ENCODE measurements around the gene TOMM7. TPM values are rescaled to one million over a fixed set of nuclear protein-coding genes. Genes with fewer than 3 reads are reported as not detected.
A peak's percentile ranks its signal among the peaks of the same experiment; 100 is the strongest.

TOMM7 gene
- total RNA-seq, 4 donors from 2014 or later, result 141 to 303 (median 267) TPM

DNA sequence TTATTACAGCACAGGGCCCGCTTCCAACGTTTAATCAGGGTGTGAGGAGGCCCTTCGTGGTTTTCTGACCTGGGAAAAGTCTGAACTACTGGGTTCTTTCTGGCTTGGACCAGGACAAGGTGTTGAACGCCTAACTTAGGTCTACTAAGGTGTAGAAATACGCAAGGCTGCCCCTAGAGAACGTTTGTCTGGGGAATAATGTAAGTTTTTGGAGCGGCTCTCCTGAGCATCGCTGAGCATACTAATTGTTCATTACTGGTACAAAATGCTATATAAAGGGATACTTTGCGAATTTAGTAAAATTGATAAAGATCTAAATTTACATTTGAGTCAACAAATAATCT, 32.4 kb upstream of the TOMM7 start:
- no peaks in the 10 kb centered on the region for H3K27me3 ChIP-seq
- H3K4me3 ChIP-seq, result peak overlapping the region; percentile 64 to 86 (median 81)
- WGBS, result 51% methylated on average over 9 of the region's 9 CpGs
- DNase-seq (ENCODE audit: extremely low spot score), result no peak
- H3K4me1 ChIP-seq, result peaks cover 35 to 63% (median 58%) of the 10 kb centered on the region in 4 donors
- no peaks in the 10 kb centered on the region for H3K9me3 ChIP-seq
- H3K27ac ChIP-seq (replicated peaks in 1 of 4), result peak overlapping the region; percentile 89 to 98 (median 98)
- peaks cover 0 to 32% (median 8%) of the 10 kb centered on the region in 4 donors for H3K36me3 ChIP-seq
- intact Hi-C loops (cut with DNase I), result loop anchor here (10.0 kb wide), 1 partner anchor 290 kb away; no protein-coding TSS in a partner anchor
- TF ChIP-seq POLR2A (IDR thresholded peaks at IDR 0.05; ENCODE audit: low read depth) (no peak), EP300 (IDR thresholded peaks at IDR 0.05) (no peak), POLR2AphosphoS5 (IDR thresholded peaks at IDR 0.05) (no peak)
- TF ChIP-seq, protein P1, sequence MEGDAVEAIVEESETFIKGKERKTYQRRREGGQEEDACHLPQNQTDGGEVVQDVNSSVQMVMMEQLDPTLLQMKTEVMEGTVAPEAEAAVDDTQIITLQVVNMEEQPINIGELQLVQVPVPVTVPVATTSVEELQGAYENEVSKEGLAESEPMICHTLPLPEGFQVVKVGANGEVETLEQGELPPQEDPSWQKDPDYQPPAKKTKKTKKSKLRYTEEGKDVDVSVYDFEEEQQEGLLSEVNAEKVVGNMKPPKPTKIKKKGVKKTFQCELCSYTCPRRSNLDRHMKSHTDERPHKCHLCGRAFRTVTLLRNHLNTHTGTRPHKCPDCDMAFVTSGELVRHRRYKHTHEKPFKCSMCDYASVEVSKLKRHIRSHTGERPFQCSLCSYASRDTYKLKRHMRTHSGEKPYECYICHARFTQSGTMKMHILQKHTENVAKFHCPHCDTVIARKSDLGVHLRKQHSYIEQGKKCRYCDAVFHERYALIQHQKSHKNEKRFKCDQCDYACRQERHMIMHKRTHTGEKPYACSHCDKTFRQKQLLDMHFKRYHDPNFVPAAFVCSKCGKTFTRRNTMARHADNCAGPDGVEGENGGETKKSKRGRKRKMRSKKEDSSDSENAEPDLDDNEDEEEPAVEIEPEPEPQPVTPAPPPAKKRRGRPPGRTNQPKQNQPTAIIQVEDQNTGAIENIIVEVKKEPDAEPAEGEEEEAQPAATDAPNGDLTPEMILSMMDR (IDR thresholded peaks at IDR 0.05), result no peak

DNA sequence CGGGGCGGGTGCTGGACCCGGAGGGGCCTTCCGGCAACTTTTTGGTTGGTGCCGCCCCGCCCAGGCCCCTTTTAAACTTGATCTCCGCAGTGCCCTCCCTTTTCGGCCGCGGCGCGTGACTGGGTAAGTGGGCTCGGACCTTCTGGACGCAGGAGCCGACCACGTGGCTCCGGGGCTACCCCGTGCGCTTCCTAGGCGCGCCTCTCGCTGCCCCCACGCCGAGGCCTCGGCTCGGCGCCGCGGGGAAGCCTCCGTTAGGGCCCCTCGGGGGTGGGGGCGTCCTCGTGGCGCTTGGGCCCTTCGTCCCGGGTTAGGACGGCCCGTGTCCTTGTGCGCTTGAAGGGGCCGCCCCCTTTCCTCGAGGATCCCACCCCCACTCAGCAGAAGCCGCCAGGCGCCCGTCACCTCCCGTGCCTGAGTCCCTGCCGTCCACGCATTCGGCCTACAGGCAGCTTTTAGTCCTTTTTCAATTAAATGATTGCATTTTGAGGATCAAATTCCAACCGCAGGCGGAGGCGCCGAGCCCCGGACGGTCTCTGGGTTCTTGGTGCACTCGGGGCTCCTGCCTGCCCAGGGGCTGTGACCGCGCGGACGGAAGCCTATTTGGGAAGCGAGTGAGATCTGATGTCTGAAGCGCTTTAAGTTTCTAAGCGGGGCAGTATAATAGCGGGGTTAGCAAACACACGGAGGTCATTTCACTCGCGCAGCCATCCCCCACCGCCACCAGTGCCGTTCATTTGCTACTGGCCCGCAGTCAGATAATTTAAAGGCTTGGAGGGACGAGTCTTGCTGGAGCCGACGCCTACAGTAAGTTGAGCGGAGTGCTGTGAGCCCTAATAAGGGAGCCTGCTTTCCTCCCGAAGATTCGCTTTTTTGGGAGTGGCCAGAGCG, 31.8 kb upstream of the TOMM7 start:
- H3K4me3 ChIP-seq, result peak overlapping the region; percentile 64 to 86 (median 81)

DNA sequence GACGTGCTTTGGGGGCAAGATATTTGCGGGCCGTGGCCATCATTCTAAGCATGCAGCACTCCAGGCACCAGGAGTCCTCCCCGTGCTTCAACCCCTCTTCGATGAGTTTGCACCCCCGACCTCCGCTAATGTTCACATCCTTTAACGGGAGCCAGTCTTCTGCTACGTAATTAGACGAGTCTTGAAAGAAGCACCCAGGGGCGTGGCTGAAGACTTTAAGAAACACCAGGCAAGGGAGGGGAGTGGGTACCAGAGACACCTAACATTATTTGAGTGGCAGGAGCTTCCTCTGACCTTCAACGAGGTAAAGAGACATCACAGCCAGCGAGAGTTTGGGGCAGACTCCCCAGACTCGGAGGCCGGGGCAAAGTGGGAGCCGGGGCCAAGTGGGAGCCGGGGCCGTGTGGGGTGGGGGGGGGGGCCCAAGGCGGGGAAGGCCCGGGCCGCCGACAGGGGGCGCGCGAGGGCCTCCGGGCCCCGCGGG, 31.1 kb upstream of the TOMM7 start:
- no peak for TF ChIP-seq EP300 (IDR thresholded peaks at IDR 0.05)
- TF ChIP-seq, protein P1 (IDR thresholded peaks at IDR 0.05), result peak in 2 of 3 experiments; percentile 97 to 99
- peak overlapping the region; percentile 89 to 98 (median 98) for H3K27ac ChIP-seq (replicated peaks in 1 of 4)
- intact Hi-C loops (cut with DNase I), result loop anchor here (2.0 to 10.0 kb wide), 4 partner anchors 94 to 289 kb away; partner anchors contain the start of gene HYCC1
- H3K4me3 ChIP-seq, result peak overlapping the region; percentile 64 to 86 (median 81)
- peaks cover 24 to 58% (median 56%) of the 10 kb centered on the region in 4 donors for H3K4me1 ChIP-seq
- WGBS, result 18% methylated on average over 11 of the region's 28 CpGs
- no peaks in the 10 kb centered on the region for H3K9me3 ChIP-seq
- DNase-seq (ENCODE audit: extremely low spot score), result no peak
- H3K36me3 ChIP-seq, result peaks cover 0 to 23% (median 8%) of the 10 kb centered on the region in 4 donors
- no peaks in the 10 kb centered on the region for H3K27me3 ChIP-seq

More for the DNA sequence above, 31.8 kb upstream of the TOMM7 start:
- Histone ChIP-seq H3K36me3 (peaks cover 0 to 30% (median 8%) of the 10 kb centered on the region in 4 donors), H3K9me3 (no peaks in the 10 kb centered on the region), H3K27me3 (no peaks in the 10 kb centered on the region), H3K27ac (replicated peaks in 1 of 4) (peak overlapping the region; percentile 89 to 98 (median 98)), H3K4me1 (peaks cover 31 to 61% (median 58%) of the 10 kb centered on the region in 4 donors)
- 9% methylated on average over 28 of the region's 76 CpGs for WGBS
- peak; percentile 83 for TF ChIP-seq POLR2A (IDR thresholded peaks at IDR 0.05; ENCODE audit: low read depth)
- TF ChIP-seq, protein P1 (IDR thresholded peaks at IDR 0.05), result peak in 1 of 3 experiments; percentile 55
- no peak for TF ChIP-seq EP300 (IDR thresholded peaks at IDR 0.05)
- peak; percentile 83 to 95 for TF ChIP-seq POLR2AphosphoS5 (IDR thresholded peaks at IDR 0.05)
- DNase-seq (ENCODE audit: extremely low spot score), result peak; percentile 98
- intact Hi-C loops (cut with DNase I), result loop anchor here (5.0 to 10.0 kb wide), 3 partner anchors 93 to 290 kb away; partner anchors contain the start of gene HYCC1

DNA sequence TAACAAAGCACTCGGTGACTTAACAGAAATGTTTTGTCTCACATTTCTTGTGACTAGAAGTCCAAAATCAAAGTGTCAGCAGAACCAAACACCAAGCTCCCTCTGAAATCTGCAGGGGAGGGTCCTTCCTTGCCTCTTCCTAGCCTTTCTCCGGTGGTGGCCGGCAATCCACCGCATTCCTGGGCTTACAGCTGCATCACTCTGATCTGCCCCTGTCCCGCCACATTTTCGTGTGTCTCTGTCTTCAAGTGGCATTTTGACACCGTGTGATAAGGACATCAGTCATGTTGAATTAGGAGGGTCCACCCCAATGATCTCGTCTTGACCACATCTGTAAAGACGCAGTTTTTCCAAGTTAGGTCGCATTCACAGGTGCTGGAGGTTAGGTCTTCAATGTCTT, 30.5 kb upstream of the TOMM7 start:
- H3K9me3 ChIP-seq, result no peaks in the 10 kb centered on the region
- no peaks in the 10 kb centered on the region for H3K27me3 ChIP-seq
- TF ChIP-seq POLR2A (IDR thresholded peaks at IDR 0.05; ENCODE audit: low read depth) (no peak), POLR2AphosphoS5 (IDR thresholded peaks at IDR 0.05) (no peak), EP300 (IDR thresholded peaks at IDR 0.05) (no peak)
- TF ChIP-seq, protein P1 (IDR thresholded peaks at IDR 0.05), result no peak
- peak overlapping the region; percentile 89 to 98 (median 98) for H3K27ac ChIP-seq (replicated peaks in 1 of 4)
- peaks cover 0 to 17% (median 5%) of the 10 kb centered on the region in 4 donors for H3K36me3 ChIP-seq
- no peak for DNase-seq (ENCODE audit: extremely low spot score)
- intact Hi-C loops (cut with DNase I), result loop anchor here (2.0 to 10.0 kb wide), 4 partner anchors 94 to 288 kb away; partner anchors contain the start of gene HYCC1
- WGBS, result 85% methylated on average over 10 of the region's 10 CpGs
- H3K4me1 ChIP-seq, result peaks cover 18 to 52% (median 50%) of the 10 kb centered on the region in 4 donors
- H3K4me3 ChIP-seq, result peak overlapping the region in 1 of 4 donors; percentile 82
